Type B pancreatic cell (in vitro differentiated cells): ENCODE data around the gene ALDH1B1. TPM values are rescaled to one million over a fixed set of nuclear protein-coding genes. Genes with fewer than 3 reads are reported as not detected.

ENCODE experiments used
- DNase-seq: peaks from one replicate; pipeline ENCODE4 v3.0.0; 2021; ENCODE audit warnings: mixed read lengths; ENCODE audit not compliant: unreplicated experiment; ENCODE audit errors: extremely low spot score
- H3K27ac Mint-ChIP-seq: 2 replicates; pipeline ENCODE4 v1.8.0; 2021; ENCODE audit warnings: mild to moderate bottlenecking, mixed read lengths
- H3K27me3 Mint-ChIP-seq: 2 replicates; pipeline ENCODE4 v1.8.0; 2021; ENCODE audit warnings: mixed read lengths
- H3K36me3 Mint-ChIP-seq: 2 replicates; pipeline ENCODE4 v1.8.0; 2021; ENCODE audit warnings: mixed read lengths
- H3K4me1 Mint-ChIP-seq: one replicate; pipeline ENCODE4 v1.8.0; 2021; ENCODE audit warnings: mixed read lengths; ENCODE audit not compliant: unreplicated experiment
- H3K4me3 Mint-ChIP-seq: 2 replicates; pipeline ENCODE4 v1.8.0; 2021; ENCODE audit warnings: mild to moderate bottlenecking, mixed read lengths
- H3K9me3 Mint-ChIP-seq: 2 replicates; pipeline ENCODE4 v1.8.0; 2021; ENCODE audit warnings: mixed read lengths
- CTCF ChIP-seq: fragments of 200-600 bp; sonication (generic); conservative IDR thresholded peaks from 2 replicates; pipeline ENCODE4 v1.5.0; 2021; ENCODE audit warnings: antibody characterized with exemption, mild to moderate bottlenecking
- total RNA-seq: library from RNA; stranded (reverse); gene quantifications from 2 replicates; pipeline ENCODE4 v1.2.1, GENCODE V29; 2021; ENCODE audit warnings: low replicate concordance

Gene ALDH1B1
- total RNA-seq, 1 donor from 2014 or later, result 29.1 TPM

- no peak overlapping the region for H3K4me3 Mint-ChIP-seq
- H3K4me1 Mint-ChIP-seq, result peaks cover 11% of the 10 kb centered on the region
- H3K27me3 Mint-ChIP-seq, result peaks cover 14% of the 10 kb centered on the region
- no peak for DNase-seq
- no peak for TF ChIP-seq CTCF
- no peak overlapping the region for H3K27ac Mint-ChIP-seq
- peaks cover 9% of the 10 kb centered on the region for H3K9me3 Mint-ChIP-seq
- H3K36me3 Mint-ChIP-seq, result no peaks in the 10 kb centered on the region
Measured at GRCh38 chr9:38386319-38386895, 6.1 kb upstream of the ALDH1B1 start.

GRCh38 chr9:38387066-38387465 is 5.4 kb upstream of the ALDH1B1 start:
- Mint-ChIP-seq H3K9me3 (peaks cover 9% of the 10 kb centered on the region), H3K4me1 (peaks cover 9% of the 10 kb centered on the region), H3K4me3 (no peak overlapping the region), H3K27ac (no peak overlapping the region), H3K27me3 (peaks cover 14% of the 10 kb centered on the region), H3K36me3 (no peaks in the 10 kb centered on the region)
- no peak for TF ChIP-seq CTCF
- no peak for DNase-seq

GRCh38 chr9:38387751-38388150 is 4.8 kb upstream of the ALDH1B1 start:
- H3K4me3 Mint-ChIP-seq, result no peak overlapping the region
- H3K27ac Mint-ChIP-seq, result no peak overlapping the region
- no peak for DNase-seq
- H3K27me3 Mint-ChIP-seq, result peaks cover 14% of the 10 kb centered on the region
- H3K4me1 Mint-ChIP-seq, result peaks cover 9% of the 10 kb centered on the region
- peaks cover 9% of the 10 kb centered on the region for H3K9me3 Mint-ChIP-seq
- no peak for TF ChIP-seq CTCF
- H3K36me3 Mint-ChIP-seq, result no peaks in the 10 kb centered on the region

GRCh38 chr9:38388283-38389223 is 3.9 kb upstream of the ALDH1B1 start:
- H3K9me3 Mint-ChIP-seq, result peaks cover 9% of the 10 kb centered on the region
- H3K4me3 Mint-ChIP-seq, result no peak overlapping the region
- H3K27ac Mint-ChIP-seq, result no peak overlapping the region
- H3K36me3 Mint-ChIP-seq, result no peaks in the 10 kb centered on the region
- peaks cover 14% of the 10 kb centered on the region for H3K27me3 Mint-ChIP-seq
- no peak for TF ChIP-seq CTCF
- no peak for DNase-seq
- H3K4me1 Mint-ChIP-seq, result peaks cover 14% of the 10 kb centered on the region

- Mint-ChIP-seq H3K27ac (no peak overlapping the region), H3K36me3 (no peaks in the 10 kb centered on the region)
Measured at GRCh38 chr9:38389313-38389712, 3.2 kb upstream of the ALDH1B1 start.

More at GRCh38 chr9:38389313-38389712, 3.2 kb upstream of the ALDH1B1 start:
- Mint-ChIP-seq H3K4me3 (no peak overlapping the region), H3K27me3 (peaks cover 14% of the 10 kb centered on the region), H3K4me1 (peaks cover 18% of the 10 kb centered on the region), H3K9me3 (peaks cover 9% of the 10 kb centered on the region)
- DNase-seq, result no peak
- TF ChIP-seq CTCF, result no peak
